Stomach (tissue), 9 donors: Measurements from ENCODE around the gene RCE1. TPM values are rescaled to one million over a fixed set of nuclear protein-coding genes. Genes with fewer than 3 reads are reported as not detected.

Experiments
- DNase-seq, 2 donors: peaks; one replicate each; pipeline versions ENCODE4 v3.0.0 to v3.0.0-alpha.2; 2013 to 2019
- H3K27ac ChIP-seq, 5 donors: fragments of 200-600 bp in 4 of 5; sonication (generic) in 4 of 5; one replicate each; pipeline ENCODE4 v1.5.1; 2013 to 2019; ENCODE audit warnings: mild to moderate bottlenecking in 1 of 5, moderate library complexity in 1 of 5
- H3K27me3 ChIP-seq, 3 donors: fragments of 200-600 bp; sonication (generic); one replicate each; pipeline ENCODE4 v1.5.1; 2017 to 2019; ENCODE audit warnings: mixed run types in 1 of 3
- H3K36me3 ChIP-seq, 4 donors: fragments of 200-600 bp; sonication (generic); 1 replicate in 3 of 4; 2 replicates in 1 of 4; pipeline ENCODE4 v1.5.1; 2016 to 2019
- H3K4me1 ChIP-seq, 4 donors: fragments of 200-600 bp; sonication (generic); one replicate each; pipeline ENCODE4 v1.5.1; 2016 to 2019
- H3K4me3 ChIP-seq, 4 donors: fragments of 200-600 bp; sonication (generic) in 3 of 4; one replicate each; pipeline ENCODE4 v1.5.1; 2016 to 2019; ENCODE audit warnings: mild to moderate bottlenecking in 1 of 4
- H3K9me3 ChIP-seq, 4 donors: fragments of 200-600 bp; sonication (generic); one replicate each; pipeline ENCODE4 v1.5.1; 2016 to 2019
- EP300 ChIP-seq: sonication (generic); formaldehyde crosslinking; IDR thresholded peaks from one replicate; pipeline ENCODE4 v1.6.1; 2017; ENCODE audit warnings: antibody characterized with exemption
- POLR2A ChIP-seq, 4 donors: fragments of 450-650 bp; IDR thresholded peaks; one replicate each; pipeline ENCODE4 v1.6.1; 2016; ENCODE audit warnings: antibody characterized with exemption in 4 of 4, control low read depth in 2 of 4, mild to moderate bottlenecking in 1 of 4, moderate library complexity in 1 of 4
- POLR2AphosphoS5 ChIP-seq, 3 donors: sonication (generic); formaldehyde crosslinking; IDR thresholded peaks; one replicate each; pipeline ENCODE4 v1.6.1; 2016; ENCODE audit warnings: antibody characterized with exemption in 3 of 3
- WGBS, 5 donors: extraction: QIAGEN DNeasy Blood & Tissue Kit in 3 of 5; methylation state at CpG; one replicate each; pipeline versions ENCODE4 v1.1.5 to v1.1.7; 2013 to 2018; 5-methylcytosine and 5-hydroxymethylcytosine counted together
- intact Hi-C: fragments of 100-400 bp; cut with DNase I; formaldehyde crosslinking; loops from one replicate; pipeline ENCODE4 v1.15.1; 2023; ENCODE audit warnings: low total_unique reads
- polyA plus RNA-seq, 3 donors: library from polyadenylated mRNA; stranded (reverse); fragments of 200-250 nt; gene quantifications; one replicate each; pipeline ENCODE4 v1.2.3, GENCODE V29; 2013
- total RNA-seq, 5 donors: library from RNA; depleted of rRNA; stranded (reverse); fragments of >200 nt; gene quantifications; one replicate each; pipeline versions ENCODE4 v1.1.0 to v1.2.3, GENCODE V29; 2014 to 2016
- TF ChIP-seq, protein P1 (sequence below), 7 experiments: fragments of 450-650 bp in 4 of 7; fragments of 200-600 bp in 3 of 7; sonication (generic) in 3 of 7; IDR thresholded peaks; one replicate each; pipeline ENCODE4 v1.5.1; 2016 to 2019; ENCODE audit warnings: antibody characterized with exemption in 7 of 7, control low read depth in 2 of 7, mild to moderate bottlenecking in 1 of 7
- donor health status: healthy with polysubstance abuse.
- donor health status: Bipolar disorder and iron deficiency.
- donor health status: healthy.

RCE1 gene
- total and polyA plus RNA-seq, 8 donors, result 0.58 to 124 (median 14.7) TPM

DNA sequence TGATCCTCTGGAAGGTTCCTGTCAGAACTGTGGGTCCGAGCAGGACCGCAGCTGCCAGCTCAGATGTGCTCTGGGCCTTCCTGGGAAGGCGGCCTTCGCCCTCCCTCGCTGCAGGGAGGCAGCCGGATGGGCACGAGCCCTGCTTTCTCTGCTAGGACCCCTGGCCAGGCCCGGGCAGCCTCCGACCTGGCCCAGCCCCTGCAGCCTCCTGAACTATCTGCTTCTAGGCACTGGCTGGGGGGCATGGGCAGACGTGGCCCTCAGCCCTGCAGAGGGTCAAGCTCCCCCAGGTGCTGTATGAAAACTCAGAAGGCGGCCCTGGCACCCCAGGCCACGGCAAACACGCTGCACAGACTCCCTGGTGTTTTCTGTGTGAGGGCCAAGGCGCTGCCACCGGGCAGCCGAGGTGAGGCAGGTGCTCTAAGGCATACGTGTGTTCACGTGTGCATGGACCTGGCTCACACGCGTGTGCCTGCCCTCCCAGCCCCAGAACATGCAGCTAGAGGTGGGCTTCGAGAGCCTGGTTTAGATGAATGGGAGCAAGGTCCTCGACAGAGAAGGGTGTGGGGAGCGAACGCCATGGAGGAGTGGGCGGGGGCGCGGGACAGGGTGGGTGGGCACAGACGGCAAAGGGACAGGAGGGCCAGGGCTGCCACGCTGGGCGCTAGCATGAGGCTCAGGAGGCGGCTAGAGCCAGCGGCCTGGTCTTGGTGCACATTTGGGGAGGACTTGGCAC is 18.0 kb downstream of the RCE1 start:
- TF ChIP-seq EP300, result no peak
- TF ChIP-seq POLR2AphosphoS5 (IDR thresholded peaks at IDR 0.05), result no peak
- TF ChIP-seq, protein P1, sequence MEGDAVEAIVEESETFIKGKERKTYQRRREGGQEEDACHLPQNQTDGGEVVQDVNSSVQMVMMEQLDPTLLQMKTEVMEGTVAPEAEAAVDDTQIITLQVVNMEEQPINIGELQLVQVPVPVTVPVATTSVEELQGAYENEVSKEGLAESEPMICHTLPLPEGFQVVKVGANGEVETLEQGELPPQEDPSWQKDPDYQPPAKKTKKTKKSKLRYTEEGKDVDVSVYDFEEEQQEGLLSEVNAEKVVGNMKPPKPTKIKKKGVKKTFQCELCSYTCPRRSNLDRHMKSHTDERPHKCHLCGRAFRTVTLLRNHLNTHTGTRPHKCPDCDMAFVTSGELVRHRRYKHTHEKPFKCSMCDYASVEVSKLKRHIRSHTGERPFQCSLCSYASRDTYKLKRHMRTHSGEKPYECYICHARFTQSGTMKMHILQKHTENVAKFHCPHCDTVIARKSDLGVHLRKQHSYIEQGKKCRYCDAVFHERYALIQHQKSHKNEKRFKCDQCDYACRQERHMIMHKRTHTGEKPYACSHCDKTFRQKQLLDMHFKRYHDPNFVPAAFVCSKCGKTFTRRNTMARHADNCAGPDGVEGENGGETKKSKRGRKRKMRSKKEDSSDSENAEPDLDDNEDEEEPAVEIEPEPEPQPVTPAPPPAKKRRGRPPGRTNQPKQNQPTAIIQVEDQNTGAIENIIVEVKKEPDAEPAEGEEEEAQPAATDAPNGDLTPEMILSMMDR (IDR thresholded peaks at IDR 0.05), result no peak
- no peak for TF ChIP-seq POLR2A (IDR thresholded peaks at IDR 0.05)
- Histone ChIP-seq H3K27ac (no peak overlapping the region), H3K4me1 (peaks cover 0 to 31% (median 10%) of the 10 kb centered on the region in 4 donors), H3K36me3 (peaks cover 0 to 65% (median 29%) of the 10 kb centered on the region in 4 donors), H3K9me3 (no peaks in the 10 kb centered on the region), H3K27me3 (no peaks in the 10 kb centered on the region), H3K4me3 (no peak overlapping the region)
- DNase-seq, result no peak
- intact Hi-C loops, result no loop called here
- 89 to 94% (median 93%) methylated on average over 23 to 32 of the region's 32 CpGs for WGBS, 5 donors

DNA sequence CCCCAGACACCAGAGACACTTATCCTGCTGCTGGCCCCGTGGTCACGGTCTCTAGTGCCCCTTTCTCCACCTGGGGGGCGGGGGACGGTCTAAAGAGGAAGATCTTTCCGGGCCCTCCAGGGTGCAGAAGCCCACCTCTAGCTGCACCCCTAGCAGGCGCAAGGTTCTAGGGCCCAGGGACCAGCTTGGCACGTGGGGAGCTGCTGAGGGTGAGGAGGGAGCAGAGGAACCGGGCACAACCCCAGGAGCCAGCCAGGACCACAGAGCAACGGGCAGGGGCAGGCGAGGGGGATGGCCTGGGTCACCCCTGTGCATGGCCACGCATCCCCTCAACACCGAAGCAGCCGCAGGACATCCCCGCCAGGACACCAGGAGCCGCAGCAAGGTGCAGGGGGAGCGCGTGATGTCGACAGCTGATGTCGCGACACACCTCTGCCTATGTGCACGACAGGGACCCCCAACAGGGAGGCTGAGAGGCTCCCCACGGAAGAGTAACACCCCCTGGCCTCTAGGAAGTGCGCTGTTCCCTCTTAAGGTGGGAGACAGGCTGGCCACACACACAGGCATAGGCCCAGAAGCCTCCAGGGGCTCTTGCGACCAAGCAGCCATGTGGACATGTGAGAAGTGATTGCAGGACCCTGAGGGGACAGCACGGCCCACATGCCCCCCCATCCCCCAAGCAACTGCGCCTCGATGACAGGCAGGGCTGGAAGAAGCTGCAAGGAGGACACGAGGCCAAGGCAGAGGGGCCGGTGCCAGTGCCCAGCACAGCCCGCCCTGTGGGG is 18.7 kb downstream of the RCE1 start:
- no peak overlapping the region for H3K27ac ChIP-seq
- 84 to 94% (median 92%) methylated on average over 18 to 30 of the region's 30 CpGs for WGBS, 5 donors
- H3K4me3 ChIP-seq, result no peak overlapping the region
- no peak for DNase-seq
- peaks cover 0 to 67% (median 30%) of the 10 kb centered on the region in 4 donors for H3K36me3 ChIP-seq
- intact Hi-C loops, result no loop called here
- no peaks in the 10 kb centered on the region for H3K9me3 ChIP-seq
- no peak for TF ChIP-seq EP300
- no peaks in the 10 kb centered on the region for H3K27me3 ChIP-seq
- H3K4me1 ChIP-seq, result peaks cover 0 to 31% (median 10%) of the 10 kb centered on the region in 4 donors

GRCh38 chr11:66862559-66863037 is 19.4 kb downstream of the RCE1 start:
- Histone ChIP-seq H3K4me1 (peaks cover 0 to 25% (median 5%) of the 10 kb centered on the region in 4 donors), H3K4me3 (no peak overlapping the region), H3K9me3 (no peaks in the 10 kb centered on the region), H3K36me3 (peaks cover 0 to 67% (median 30%) of the 10 kb centered on the region in 4 donors), H3K27me3 (no peaks in the 10 kb centered on the region), H3K27ac (no peak overlapping the region)
- intact Hi-C loops, result no loop called here
- 89 to 96% (median 95%) methylated on average over 9 to 11 of the region's 11 CpGs for WGBS, 5 donors
- TF ChIP-seq POLR2A (IDR thresholded peaks at IDR 0.05), result no peak
- no peak for TF ChIP-seq EP300
- TF ChIP-seq POLR2AphosphoS5 (IDR thresholded peaks at IDR 0.05), result no peak
- TF ChIP-seq, protein P1 (IDR thresholded peaks at IDR 0.05), result no peak
- no peak for DNase-seq

DNA sequence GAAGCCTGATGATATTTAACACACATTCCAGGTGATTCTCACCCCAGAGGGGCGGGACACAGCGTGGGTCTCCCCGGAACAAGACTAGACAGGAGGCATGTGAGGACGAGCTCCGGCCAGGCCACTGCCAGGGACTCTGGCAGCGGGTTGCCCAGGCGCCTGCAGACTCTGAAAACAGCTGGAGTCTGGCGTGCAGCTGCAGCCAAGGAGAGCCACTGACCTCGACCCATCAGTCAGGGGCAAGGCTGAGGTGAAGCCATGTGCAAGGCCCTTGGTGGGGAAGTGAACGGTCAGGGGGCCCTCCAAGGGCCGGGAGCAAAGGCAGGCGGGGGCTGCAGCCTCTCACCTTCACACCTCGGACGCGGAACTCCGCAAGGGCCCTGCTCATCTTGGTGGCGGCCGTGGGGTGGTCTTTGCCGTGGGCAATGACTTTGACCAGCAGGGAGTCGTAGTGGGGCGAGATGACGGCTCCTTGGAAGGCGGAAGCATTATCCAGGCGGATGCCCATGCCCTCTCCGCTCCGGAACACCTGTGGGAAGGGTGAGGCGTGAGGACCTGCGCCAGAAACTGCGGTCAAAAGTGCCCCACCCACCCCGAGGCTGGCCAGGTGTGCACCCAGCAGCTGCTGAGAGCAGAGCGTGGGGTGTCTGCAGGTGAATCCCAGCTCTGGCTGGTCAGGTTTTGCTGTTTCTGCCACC is 20.3 kb downstream of the RCE1 start:
- peaks cover 0 to 59% (median 27%) of the 10 kb centered on the region in 4 donors for H3K36me3 ChIP-seq
- 81 to 88% (median 86%) methylated on average over 18 to 31 of the region's 31 CpGs for WGBS, 5 donors
- no peak overlapping the region for H3K4me3 ChIP-seq
- no peaks in the 10 kb centered on the region for H3K9me3 ChIP-seq
- H3K27ac ChIP-seq, result no peak overlapping the region
- intact Hi-C loops, result no loop called here
- peaks cover 0 to 18% (median 4%) of the 10 kb centered on the region in 4 donors for H3K4me1 ChIP-seq
- TF ChIP-seq POLR2AphosphoS5 (IDR thresholded peaks at IDR 0.05) (no peak), POLR2A (IDR thresholded peaks at IDR 0.05) (no peak)
- TF ChIP-seq, protein P1 (IDR thresholded peaks at IDR 0.05), result no peak
- no peak for DNase-seq
- no peaks in the 10 kb centered on the region for H3K27me3 ChIP-seq
